GM23248 (cell line): ENCODE results near the gene RELL1. TPM values are rescaled to one million over a fixed set of nuclear protein-coding genes. Genes with fewer than 3 reads are reported as not detected.

Source experiments
- DNase-seq: peaks from one replicate; pipeline ENCODE4 v3.0.0-alpha.2; 2015
- H2AFZ ChIP-seq: fragments of 200-600 bp; sonication (generic); 2 replicates; pipeline ENCODE4 v1.6.1; 2016; ENCODE audit warnings: antibody characterized with exemption
- H3F3A ChIP-seq: fragments of 200-600 bp; sonication (generic); 2 replicates; pipeline ENCODE4 v1.6.1; 2016; ENCODE audit warnings: mild to moderate bottlenecking, antibody characterized with exemption, mixed run types; ENCODE audit not compliant: insufficient read depth
- H3K27ac ChIP-seq: fragments of 200-600 bp; sonication (generic); 2 replicates; pipeline ENCODE4 v1.5.1; 2016; ENCODE audit warnings: mild to moderate bottlenecking
- H3K27me3 ChIP-seq: fragments of 200-600 bp; sonication (generic); replicated peaks from 2 replicates; pipeline ENCODE4 v1.6.1; 2016; ENCODE audit warnings: mild to moderate bottlenecking; ENCODE audit not compliant: insufficient read depth
- H3K36me3 ChIP-seq: fragments of 200-600 bp; sonication (generic); 2 replicates; pipeline ENCODE4 v1.6.1; 2016; ENCODE audit warnings: low read depth, mild to moderate bottlenecking
- H3K4me1 ChIP-seq: fragments of 200-600 bp; sonication (generic); 2 replicates; pipeline ENCODE4 v1.6.1; 2016; ENCODE audit warnings: mild to moderate bottlenecking; ENCODE audit not compliant: insufficient read depth
- H3K4me2 ChIP-seq: fragments of 200-600 bp; sonication (generic); one replicate; pipeline ENCODE4 v1.6.1; 2016; ENCODE audit warnings: mild to moderate bottlenecking; ENCODE audit not compliant: unreplicated experiment
- H3K4me3 ChIP-seq: fragments of 200-600 bp; sonication (generic); 2 replicates; pipeline ENCODE4 v1.5.1; 2016; ENCODE audit warnings: mild to moderate bottlenecking
- H3K79me2 ChIP-seq: fragments of 200-600 bp; sonication (generic); 2 replicates; pipeline ENCODE4 v1.6.1; 2016; ENCODE audit warnings: mild to moderate bottlenecking; ENCODE audit not compliant: insufficient read depth
- H3K9ac ChIP-seq: fragments of 200-600 bp; sonication (generic); 2 replicates; pipeline ENCODE4 v1.6.1; 2016; ENCODE audit warnings: mild to moderate bottlenecking
- H3K9me2 ChIP-seq: fragments of 200-600 bp; sonication (generic); 2 replicates; pipeline ENCODE4 v1.6.1; 2016; ENCODE audit warnings: mixed run types, mild to moderate bottlenecking, moderate library complexity; ENCODE audit not compliant: insufficient read depth
- H3K9me3 ChIP-seq: fragments of 200-600 bp; sonication (generic); one replicate; pipeline ENCODE4 v1.6.1; 2017; ENCODE audit warnings: low read depth
- H4K20me1 ChIP-seq: fragments of 200-600 bp; sonication (generic); 2 replicates; pipeline ENCODE4 v1.6.0; 2016; ENCODE audit not compliant: insufficient read depth
- EZH2 ChIP-seq: fragments of 200-600 bp; sonication (generic); IDR thresholded peaks from 2 replicates; pipeline ENCODE4 v1.6.1; 2018; ENCODE audit warnings: antibody characterized with exemption, mild to moderate bottlenecking; ENCODE audit not compliant: insufficient read depth, poor library complexity, severe bottlenecking
- EZH2phosphoT487 ChIP-seq: fragments of 200-600 bp; sonication (generic); IDR thresholded peaks from 2 replicates; pipeline ENCODE4 v1.6.1; 2018; ENCODE audit warnings: antibody characterized with exemption, moderate library complexity, mild to moderate bottlenecking, low read depth; ENCODE audit not compliant: insufficient read depth
- WGBS, 2 experiments: methylation state at CpG; one replicate each; pipeline ENCODE4 v1.1.6; 2015 to 2017; ENCODE audit warnings: low lambda C conversion rate in 2 of 2, low coverage in 1 of 2; ENCODE audit errors: missing lambda C conversion rate in 2 of 2; 5-methylcytosine and 5-hydroxymethylcytosine counted together
- in situ Hi-C: fragments of 300-500 bp; cut with MboI; formaldehyde crosslinking; loops from 2 replicates; pipeline ENCODE4 v1.15.0; 2020
- polyA plus RNA-seq: library from polyadenylated mRNA; unstranded; fragments of >200 nt; fragmentation: Nextera tagmentation; extraction: Ambion mirVana; gene quantifications from 2 replicates; pipeline ENCODE4 v1.2.1, GENCODE V29; 2016
- total RNA-seq: library from RNA; depleted of rRNA; stranded (reverse); fragments of >200 nt; shearing (Covaris generic); gene quantifications from 2 replicates; pipeline ENCODE4 v1.2.3, GENCODE V29; 2014

Gene RELL1
- total and polyA plus RNA-seq, 2 experiments from 2014 or later: 7.7 to 42.5 TPM

DNA sequence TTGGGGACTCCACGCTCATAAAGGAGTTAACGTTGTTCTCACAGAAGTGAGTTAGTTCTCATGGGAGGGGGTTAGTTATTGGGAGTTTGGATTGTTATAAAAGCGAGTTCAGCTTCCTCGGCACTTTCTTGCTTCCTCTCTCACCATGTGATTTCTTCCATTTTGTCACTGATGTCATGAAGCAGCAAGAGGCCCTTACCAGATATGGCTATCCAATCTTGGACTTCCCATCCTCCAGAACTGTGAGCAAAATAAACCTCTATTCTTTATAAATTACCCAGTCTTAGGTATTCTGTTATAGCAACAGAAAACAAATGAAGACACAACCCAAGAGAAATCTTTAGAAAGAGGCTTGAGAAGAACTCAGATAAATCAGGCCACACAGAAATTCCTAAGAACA lies 29.5 kb downstream of the RELL1 start:
- Histone ChIP-seq H3K4me3 (no peak overlapping the region), H3K9ac (no peak overlapping the region), H3K4me1 (peaks cover 19% of the 10 kb centered on the region), H3K4me2 (no peak overlapping the region), H3K27ac (no peak overlapping the region), H3K79me2 (peaks cover 73% of the 10 kb centered on the region), H3K9me2 (no peaks in the 10 kb centered on the region), H4K20me1 (no peaks in the 10 kb centered on the region), H3K27me3 (no peaks in the 10 kb centered on the region), H3F3A (no peaks in the 10 kb centered on the region), H3K36me3 (no peaks in the 10 kb centered on the region), H2AFZ (no peak overlapping the region), H3K9me3 (no peaks in the 10 kb centered on the region)
- DNase-seq: no peak
- TF ChIP-seq EZH2: no peak
- TF ChIP-seq EZH2phosphoT487: no peak
- WGBS, 2 experiments: 97 to 100% methylated on average over 4 of the region's 4 CpGs
- in situ Hi-C loops: no loop called here

- TF ChIP-seq EZH2: no peak
- no peak for TF ChIP-seq EZH2phosphoT487
- peak; percentile 21 for DNase-seq
- no peak overlapping the region for H3K4me3 ChIP-seq
- no peak overlapping the region for H2AFZ ChIP-seq
- H4K20me1 ChIP-seq: no peaks in the 10 kb centered on the region
- in situ Hi-C loops: no loop called here
- H3K4me2 ChIP-seq: no peak overlapping the region
- no peaks in the 10 kb centered on the region for H3K9me3 ChIP-seq
- no peak overlapping the region for H3K9ac ChIP-seq
- WGBS, 2 experiments: 94 to 95% methylated on average over 1 of the region's 1 CpG
- peaks cover 53% of the 10 kb centered on the region for H3K79me2 ChIP-seq
- no peak overlapping the region for H3K27ac ChIP-seq
- no peaks in the 10 kb centered on the region for H3K9me2 ChIP-seq
- H3F3A ChIP-seq: peaks cover 1% of the 10 kb centered on the region; the same call in 1 of the 2 replicates
- H3K4me1 ChIP-seq: peaks cover 14% of the 10 kb centered on the region
- no peaks in the 10 kb centered on the region for H3K36me3 ChIP-seq
- H3K27me3 ChIP-seq: no peaks in the 10 kb centered on the region
Observed at GRCh38 chr4:37653601-37654000, 32.6 kb downstream of the RELL1 start.

- Histone ChIP-seq H3K79me2 (peaks cover 47% of the 10 kb centered on the region; the same call in 1 of the 2 replicates), H3K27ac (no peak overlapping the region), H4K20me1 (no peaks in the 10 kb centered on the region), H3K4me1 (peaks cover 20% of the 10 kb centered on the region), H3K4me2 (no peak overlapping the region), H3K9ac (no peak overlapping the region), H3K4me3 (no peak overlapping the region), H3K9me3 (no peaks in the 10 kb centered on the region), H3F3A (peaks cover 5% of the 10 kb centered on the region; the same call in 1 of the 2 replicates), H2AFZ (no peak overlapping the region), H3K27me3 (no peaks in the 10 kb centered on the region), H3K36me3 (no peaks in the 10 kb centered on the region), H3K9me2 (no peaks in the 10 kb centered on the region)
- TF ChIP-seq EZH2: no peak
- no peak for TF ChIP-seq EZH2phosphoT487
- in situ Hi-C loops: no loop called here
- DNase-seq: no peak
- WGBS, 2 experiments: 92 to 94% methylated on average over 4 of the region's 4 CpGs
Observed at GRCh38 chr4:37652747-37653527, 33.2 kb downstream of the RELL1 start.

GRCh38 chr4:37651781-37652377 lies 34.3 kb downstream of the RELL1 start:
- H3K79me2 ChIP-seq: peaks cover 43% of the 10 kb centered on the region; the same call in 1 of the 2 replicates

More at GRCh38 chr4:37651781-37652377, 34.3 kb downstream of the RELL1 start:
- no peak overlapping the region for H3K27ac ChIP-seq
- no peak overlapping the region for H3K4me2 ChIP-seq
- no peaks in the 10 kb centered on the region for H3K9me2 ChIP-seq
- no peak overlapping the region for H2AFZ ChIP-seq
- no peak for DNase-seq
- H4K20me1 ChIP-seq: no peaks in the 10 kb centered on the region
- H3K27me3 ChIP-seq: no peaks in the 10 kb centered on the region
- peaks cover 24% of the 10 kb centered on the region for H3K4me1 ChIP-seq
- H3F3A ChIP-seq: peaks cover 13% of the 10 kb centered on the region; the same call in 1 of the 2 replicates
- in situ Hi-C loops: no loop called here
- H3K4me3 ChIP-seq: no peak overlapping the region
- no peaks in the 10 kb centered on the region for H3K9me3 ChIP-seq
- WGBS, 2 experiments: 91 to 93% methylated on average over 13 of the region's 13 CpGs
- no peak overlapping the region for H3K9ac ChIP-seq
- TF ChIP-seq EZH2phosphoT487: no peak
- no peak for TF ChIP-seq EZH2
- H3K36me3 ChIP-seq: no peaks in the 10 kb centered on the region
